HEK293 (cell line): ENCODE data around the gene DIS3L2.

Source experiments
- BCL11A ChIP-seq: fragments of 450-650 bp; formaldehyde crosslinking; IDR thresholded peaks from 2 replicates; pipeline ENCODE4 v1.5.1; 2016; ENCODE audit warnings: low read depth, missing biosample characterization, missing genetic modification characterization
- KLF1 ChIP-seq: fragments of 450-650 bp; formaldehyde crosslinking; IDR thresholded peaks from 2 replicates; pipeline ENCODE4 v1.5.1; 2016; ENCODE audit warnings: missing biosample characterization, missing genetic modification characterization
- KLF8 ChIP-seq: fragments of 450-650 bp; formaldehyde crosslinking; IDR thresholded peaks from 2 replicates; pipeline ENCODE4 v1.5.1; 2016; ENCODE audit warnings: missing biosample characterization, missing genetic modification characterization
- MEIS1 ChIP-seq: sonication (generic); formaldehyde crosslinking; IDR thresholded peaks from 2 replicates; pipeline ENCODE4 v1.8.1; 2022; ENCODE audit warnings: missing genetic modification reagents, mild to moderate bottlenecking, borderline replicate concordance
- MZF1 ChIP-seq: fragments of 450-650 bp; formaldehyde crosslinking; IDR thresholded peaks from 2 replicates; pipeline ENCODE4 v1.5.1; 2017; ENCODE audit warnings: missing biosample characterization, missing genetic modification characterization, borderline replicate concordance
- SP7 ChIP-seq: fragments of 450-650 bp; formaldehyde crosslinking; IDR thresholded peaks from 2 replicates; pipeline ENCODE4 v1.5.1; 2016; ENCODE audit warnings: missing biosample characterization, missing genetic modification characterization
- YY2 ChIP-seq: fragments of 450-650 bp; formaldehyde crosslinking; IDR thresholded peaks from 2 replicates; pipeline ENCODE4 v1.5.1; 2016; ENCODE audit warnings: missing biosample characterization, missing genetic modification characterization
- ZBTB17 ChIP-seq: fragments of 450-650 bp; formaldehyde crosslinking; IDR thresholded peaks from 2 replicates; pipeline ENCODE4 v1.5.1; 2016; ENCODE audit warnings: missing biosample characterization, missing genetic modification characterization
- ZBTB21 ChIP-seq: fragments of 450-650 bp; formaldehyde crosslinking; IDR thresholded peaks from 2 replicates; pipeline ENCODE4 v1.5.1; 2017; ENCODE audit warnings: missing biosample characterization, missing genetic modification characterization
- ZFP69B ChIP-seq: fragments of 450-650 bp; formaldehyde crosslinking; IDR thresholded peaks from 2 replicates; pipeline ENCODE4 v1.5.1; 2016; ENCODE audit warnings: missing biosample characterization, missing genetic modification characterization
- ZNF10 ChIP-seq: fragments of 450-650 bp; formaldehyde crosslinking; IDR thresholded peaks from 2 replicates; pipeline ENCODE4 v1.5.1; 2017; ENCODE audit warnings: missing biosample characterization, missing genetic modification characterization
- ZNF132 ChIP-seq: fragments of 450-650 bp; formaldehyde crosslinking; IDR thresholded peaks from 2 replicates; pipeline ENCODE4 v1.5.1; 2017; ENCODE audit warnings: missing biosample characterization, missing genetic modification characterization, borderline replicate concordance
- ZNF157 ChIP-seq: fragments of 450-650 bp; formaldehyde crosslinking; IDR thresholded peaks from 2 replicates; pipeline ENCODE4 v1.5.1; 2016; ENCODE audit warnings: missing biosample characterization, missing genetic modification characterization
- ZNF23 ChIP-seq: fragments of 450-650 bp; formaldehyde crosslinking; IDR thresholded peaks from 2 replicates; pipeline ENCODE4 v1.5.1; 2016; ENCODE audit warnings: missing biosample characterization, missing genetic modification characterization, borderline replicate concordance
- ZNF274 ChIP-seq, 2 experiments: fragments of 200-500 bp in 1 of 2; fragments of 450-650 bp in 1 of 2; sonication (Bioruptor generic) in 1 of 2; formaldehyde crosslinking in 1 of 2; IDR thresholded peaks; 2 replicates each; pipeline versions ENCODE4 v1.5.1 to v1.6.1; 2014 to 2016; ENCODE audit warnings: borderline replicate concordance in 1 of 2, inconsistent platforms in 1 of 2, low read length in 1 of 2, missing biosample characterization in 1 of 2, missing genetic modification characterization in 1 of 2
- ZNF544 ChIP-seq: fragments of 450-650 bp; formaldehyde crosslinking; IDR thresholded peaks from 2 replicates; pipeline ENCODE4 v1.5.0; 2017; ENCODE audit warnings: missing biosample characterization, missing genetic modification characterization
- ZNF548 ChIP-seq: fragments of 450-650 bp; formaldehyde crosslinking; IDR thresholded peaks from 2 replicates; pipeline ENCODE4 v1.5.1; 2016; ENCODE audit warnings: missing biosample characterization, missing genetic modification characterization
- ZNF571 ChIP-seq: fragments of 450-650 bp; formaldehyde crosslinking; IDR thresholded peaks from 2 replicates; pipeline ENCODE4 v1.5.0; 2017; ENCODE audit warnings: missing biosample characterization, missing genetic modification characterization
- ZNF660 ChIP-seq: fragments of 450-650 bp; IDR thresholded peaks from 2 replicates; pipeline ENCODE4 v1.5.1; 2018; ENCODE audit warnings: missing biosample characterization, mild to moderate bottlenecking, missing genetic modification characterization
- ZNF76 ChIP-seq: fragments of 450-650 bp; formaldehyde crosslinking; IDR thresholded peaks from 2 replicates; pipeline ENCODE4; 2016; ENCODE audit warnings: low read depth, missing biosample characterization, missing genetic modification characterization, borderline replicate concordance
- ZXDB ChIP-seq: fragments of 450-650 bp; formaldehyde crosslinking; IDR thresholded peaks from 2 replicates; pipeline ENCODE4 v1.5.1; 2016; ENCODE audit warnings: missing biosample characterization, missing genetic modification characterization
- TF ChIP-seq, protein P1 (sequence below): fragments of 450-650 bp; formaldehyde crosslinking; IDR thresholded peaks from 2 replicates; pipeline ENCODE4 v1.5.1; 2017; ENCODE audit warnings: missing biosample characterization, missing genetic modification characterization
- TF ChIP-seq, protein P2 (sequence below): fragments of 450-650 bp; formaldehyde crosslinking; IDR thresholded peaks from 2 replicates; pipeline ENCODE4 v1.5.1; 2017; ENCODE audit warnings: missing biosample characterization, missing genetic modification characterization
- TF ChIP-seq, protein P3 (sequence below): fragments of 450-650 bp; formaldehyde crosslinking; IDR thresholded peaks from 2 replicates; pipeline ENCODE4 v1.5.1; 2017; ENCODE audit warnings: missing biosample characterization, missing genetic modification characterization
- TF ChIP-seq, protein P4 (sequence below): fragments of 450-650 bp; formaldehyde crosslinking; IDR thresholded peaks from 2 replicates; pipeline ENCODE4 v1.5.1; 2016; ENCODE audit warnings: missing biosample characterization, missing genetic modification characterization
- TF ChIP-seq, protein P5 (sequence below): fragments of 450-650 bp; formaldehyde crosslinking; IDR thresholded peaks from 2 replicates; pipeline ENCODE4 v1.5.1; 2016; ENCODE audit warnings: missing biosample characterization, missing genetic modification characterization, low read depth
- TF ChIP-seq, protein P6 (sequence below): fragments of 450-650 bp; formaldehyde crosslinking; IDR thresholded peaks from 2 replicates; pipeline ENCODE4 v1.5.1; 2016; ENCODE audit warnings: missing biosample characterization, missing genetic modification characterization

Gene DIS3L2

DNA sequence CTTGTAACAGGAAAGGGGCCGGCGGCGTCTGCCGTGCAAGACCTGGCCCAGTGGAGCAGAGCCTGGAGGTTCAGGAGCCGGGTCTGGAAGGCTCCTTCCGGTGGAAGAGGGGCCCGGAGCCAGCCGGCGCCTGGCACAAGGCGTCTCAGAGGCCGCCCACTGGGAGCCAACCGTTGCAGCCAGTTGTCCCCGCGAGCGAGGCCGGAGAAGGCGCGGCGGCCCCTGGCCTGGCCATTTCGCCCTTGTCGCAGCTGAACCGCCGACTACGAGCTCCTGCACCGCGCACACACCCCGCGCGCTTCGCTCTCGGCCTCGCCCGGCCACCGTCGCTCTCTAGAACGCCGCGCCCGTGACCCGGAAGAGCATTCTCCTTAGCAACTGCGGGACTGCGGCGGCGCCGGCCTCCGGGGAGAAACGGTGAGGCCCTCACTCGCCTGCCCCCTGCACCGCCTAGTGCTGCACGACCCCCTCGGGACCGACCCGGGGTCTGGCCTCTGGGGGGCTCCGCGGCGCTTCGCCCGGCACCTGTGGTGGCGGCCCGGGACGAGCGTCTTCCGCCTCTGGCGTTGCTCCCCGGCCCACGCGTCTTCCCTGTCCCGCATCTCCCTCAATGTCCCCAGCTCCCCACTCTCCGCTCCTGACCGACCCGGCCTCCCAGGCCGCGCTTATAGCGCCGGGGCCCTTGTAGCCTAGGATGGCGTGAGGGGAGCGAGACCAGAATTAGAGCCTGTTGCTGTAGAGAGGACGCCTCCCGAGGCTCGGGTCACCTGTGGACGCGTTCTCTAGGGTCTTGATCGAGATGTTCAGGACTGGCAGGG, at the start of gene DIS3L2 (continued):
- TF ChIP-seq ZNF274 (IDR thresholded peaks at IDR 0.05; ENCODE audit: low read length) = no peak
- no peak for TF ChIP-seq ZNF274 (tag by site-specific recombination; IDR thresholded peaks at IDR 0.05; ENCODE audit: borderline replicate concordance)
- no peak for TF ChIP-seq ZNF132 (tag by site-specific recombination)
- no peak for TF ChIP-seq ZNF157 (tag by site-specific recombination)
- no peak for TF ChIP-seq ZNF544 (tag by site-specific recombination)
- TF ChIP-seq MZF1 (tag by site-specific recombination) = peak; percentile 70
- TF ChIP-seq MEIS1 (CRISPR knock-in tag) = no peak
- TF ChIP-seq, protein P1, sequence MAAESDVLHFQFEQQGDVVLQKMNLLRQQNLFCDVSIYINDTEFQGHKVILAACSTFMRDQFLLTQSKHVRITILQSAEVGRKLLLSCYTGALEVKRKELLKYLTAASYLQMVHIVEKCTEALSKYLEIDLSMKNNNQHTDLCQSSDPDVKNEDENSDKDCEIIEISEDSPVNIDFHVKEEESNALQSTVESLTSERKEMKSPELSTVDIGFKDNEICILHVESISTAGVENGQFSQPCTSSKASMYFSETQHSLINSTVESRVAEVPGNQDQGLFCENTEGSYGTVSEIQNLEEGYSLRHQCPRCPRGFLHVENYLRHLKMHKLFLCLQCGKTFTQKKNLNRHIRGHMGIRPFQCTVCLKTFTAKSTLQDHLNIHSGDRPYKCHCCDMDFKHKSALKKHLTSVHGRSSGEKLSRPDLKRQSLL = peak; percentile 88
- no peak for TF ChIP-seq ZNF571 (tag by site-specific recombination)
- TF ChIP-seq ZNF660 (tag by site-specific recombination) = peak; percentile 77; the same call in 1 of the 2 replicates
- TF ChIP-seq, protein P2, sequence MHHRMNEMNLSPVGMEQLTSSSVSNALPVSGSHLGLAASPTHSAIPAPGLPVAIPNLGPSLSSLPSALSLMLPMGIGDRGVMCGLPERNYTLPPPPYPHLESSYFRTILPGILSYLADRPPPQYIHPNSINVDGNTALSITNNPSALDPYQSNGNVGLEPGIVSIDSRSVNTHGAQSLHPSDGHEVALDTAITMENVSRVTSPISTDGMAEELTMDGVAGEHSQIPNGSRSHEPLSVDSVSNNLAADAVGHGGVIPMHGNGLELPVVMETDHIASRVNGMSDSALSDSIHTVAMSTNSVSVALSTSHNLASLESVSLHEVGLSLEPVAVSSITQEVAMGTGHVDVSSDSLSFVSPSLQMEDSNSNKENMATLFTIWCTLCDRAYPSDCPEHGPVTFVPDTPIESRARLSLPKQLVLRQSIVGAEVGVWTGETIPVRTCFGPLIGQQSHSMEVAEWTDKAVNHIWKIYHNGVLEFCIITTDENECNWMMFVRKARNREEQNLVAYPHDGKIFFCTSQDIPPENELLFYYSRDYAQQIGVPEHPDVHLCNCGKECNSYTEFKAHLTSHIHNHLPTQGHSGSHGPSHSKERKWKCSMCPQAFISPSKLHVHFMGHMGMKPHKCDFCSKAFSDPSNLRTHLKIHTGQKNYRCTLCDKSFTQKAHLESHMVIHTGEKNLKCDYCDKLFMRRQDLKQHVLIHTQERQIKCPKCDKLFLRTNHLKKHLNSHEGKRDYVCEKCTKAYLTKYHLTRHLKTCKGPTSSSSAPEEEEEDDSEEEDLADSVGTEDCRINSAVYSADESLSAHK (tag by site-specific recombination) = peak; percentile 31; the same call in 1 of the 2 replicates
- TF ChIP-seq, protein P3, sequence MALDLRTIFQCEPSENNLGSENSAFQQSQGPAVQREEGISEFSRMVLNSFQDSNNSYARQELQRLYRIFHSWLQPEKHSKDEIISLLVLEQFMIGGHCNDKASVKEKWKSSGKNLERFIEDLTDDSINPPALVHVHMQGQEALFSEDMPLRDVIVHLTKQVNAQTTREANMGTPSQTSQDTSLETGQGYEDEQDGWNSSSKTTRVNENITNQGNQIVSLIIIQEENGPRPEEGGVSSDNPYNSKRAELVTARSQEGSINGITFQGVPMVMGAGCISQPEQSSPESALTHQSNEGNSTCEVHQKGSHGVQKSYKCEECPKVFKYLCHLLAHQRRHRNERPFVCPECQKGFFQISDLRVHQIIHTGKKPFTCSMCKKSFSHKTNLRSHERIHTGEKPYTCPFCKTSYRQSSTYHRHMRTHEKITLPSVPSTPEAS (tag by site-specific recombination) = peak; percentile 19; the same call in 1 of the 2 replicates
- TF ChIP-seq ZNF76 (tag by site-specific recombination) = peak; percentile 50
- 0 out of 2 replicates have a peak, but pooled peaks have one; percentile 20 for TF ChIP-seq ZFP69B (tag by site-specific recombination)
- TF ChIP-seq ZNF548 (tag by site-specific recombination) = no peak
- TF ChIP-seq KLF1 (tag by site-specific recombination) = peak; percentile 21; the same call in 1 of the 2 replicates
- TF ChIP-seq ZNF23 (tag by site-specific recombination) = no peak
- TF ChIP-seq BCL11A (tag by site-specific recombination) = no peak
- TF ChIP-seq ZBTB17 = peak; percentile 57
- peak; percentile 24; the same call in 1 of the 2 replicates for TF ChIP-seq KLF8 (tag by site-specific recombination)
- TF ChIP-seq, protein P4, sequence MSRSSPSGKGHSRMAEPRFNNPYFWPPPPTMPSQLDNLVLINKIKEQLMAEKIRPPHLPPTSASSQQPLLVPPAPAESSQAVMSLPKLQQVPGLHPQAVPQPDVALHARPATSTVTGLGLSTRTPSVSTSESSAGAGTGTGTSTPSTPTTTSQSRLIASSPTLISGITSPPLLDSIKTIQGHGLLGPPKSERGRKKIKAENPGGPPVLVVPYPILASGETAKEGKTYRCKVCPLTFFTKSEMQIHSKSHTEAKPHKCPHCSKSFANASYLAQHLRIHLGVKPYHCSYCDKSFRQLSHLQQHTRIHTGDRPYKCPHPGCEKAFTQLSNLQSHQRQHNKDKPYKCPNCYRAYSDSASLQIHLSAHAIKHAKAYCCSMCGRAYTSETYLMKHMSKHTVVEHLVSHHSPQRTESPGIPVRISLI (tag by site-specific recombination) = no peak
- 0 out of 2 replicates have a peak, but pooled peaks have one; percentile 11 for TF ChIP-seq YY2 (tag by site-specific recombination)
- TF ChIP-seq ZXDB = peak; percentile 83
- TF ChIP-seq ZNF10 (tag by site-specific recombination) = peak; percentile 37; the same call in 1 of the 2 replicates
- TF ChIP-seq ZBTB21 (tag by site-specific recombination) = no peak
- TF ChIP-seq, protein P5, sequence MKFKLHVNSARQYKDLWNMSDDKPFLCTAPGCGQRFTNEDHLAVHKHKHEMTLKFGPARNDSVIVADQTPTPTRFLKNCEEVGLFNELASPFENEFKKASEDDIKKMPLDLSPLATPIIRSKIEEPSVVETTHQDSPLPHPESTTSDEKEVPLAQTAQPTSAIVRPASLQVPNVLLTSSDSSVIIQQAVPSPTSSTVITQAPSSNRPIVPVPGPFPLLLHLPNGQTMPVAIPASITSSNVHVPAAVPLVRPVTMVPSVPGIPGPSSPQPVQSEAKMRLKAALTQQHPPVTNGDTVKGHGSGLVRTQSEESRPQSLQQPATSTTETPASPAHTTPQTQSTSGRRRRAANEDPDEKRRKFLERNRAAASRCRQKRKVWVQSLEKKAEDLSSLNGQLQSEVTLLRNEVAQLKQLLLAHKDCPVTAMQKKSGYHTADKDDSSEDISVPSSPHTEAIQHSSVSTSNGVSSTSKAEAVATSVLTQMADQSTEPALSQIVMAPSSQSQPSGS (tag by site-specific recombination) = no peak
- TF ChIP-seq, protein P6, sequence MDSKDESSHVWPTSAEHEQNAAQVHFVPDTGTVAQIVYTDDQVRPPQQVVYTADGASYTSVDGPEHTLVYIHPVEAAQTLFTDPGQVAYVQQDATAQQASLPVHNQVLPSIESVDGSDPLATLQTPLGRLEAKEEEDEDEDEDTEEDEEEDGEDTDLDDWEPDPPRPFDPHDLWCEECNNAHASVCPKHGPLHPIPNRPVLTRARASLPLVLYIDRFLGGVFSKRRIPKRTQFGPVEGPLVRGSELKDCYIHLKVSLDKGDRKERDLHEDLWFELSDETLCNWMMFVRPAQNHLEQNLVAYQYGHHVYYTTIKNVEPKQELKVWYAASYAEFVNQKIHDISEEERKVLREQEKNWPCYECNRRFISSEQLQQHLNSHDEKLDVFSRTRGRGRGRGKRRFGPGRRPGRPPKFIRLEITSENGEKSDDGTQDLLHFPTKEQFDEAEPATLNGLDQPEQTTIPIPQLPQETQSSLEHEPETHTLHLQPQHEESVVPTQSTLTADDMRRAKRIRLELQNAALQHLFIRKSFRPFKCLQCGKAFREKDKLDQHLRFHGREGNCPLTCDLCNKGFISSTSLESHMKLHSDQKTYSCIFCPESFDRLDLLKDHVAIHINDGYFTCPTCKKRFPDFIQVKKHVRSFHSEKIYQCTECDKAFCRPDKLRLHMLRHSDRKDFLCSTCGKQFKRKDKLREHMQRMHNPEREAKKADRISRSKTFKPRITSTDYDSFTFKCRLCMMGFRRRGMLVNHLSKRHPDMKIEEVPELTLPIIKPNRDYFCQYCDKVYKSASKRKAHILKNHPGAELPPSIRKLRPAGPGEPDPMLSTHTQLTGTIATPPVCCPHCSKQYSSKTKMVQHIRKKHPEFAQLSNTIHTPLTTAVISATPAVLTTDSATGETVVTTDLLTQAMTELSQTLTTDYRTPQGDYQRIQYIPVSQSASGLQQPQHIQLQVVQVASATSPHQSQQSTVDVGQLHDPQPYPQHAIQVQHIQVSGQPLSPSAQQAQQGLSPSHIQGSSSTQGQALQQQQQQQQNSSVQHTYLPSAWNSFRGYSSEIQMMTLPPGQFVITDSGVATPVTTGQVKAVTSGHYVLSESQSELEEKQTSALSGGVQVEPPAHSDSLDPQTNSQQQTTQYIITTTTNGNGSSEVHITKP = peak; percentile 15; the same call in 1 of the 2 replicates
- peak; percentile 68 for TF ChIP-seq SP7 (tag by site-specific recombination)
